ENCODE data around the gene MAN2B2.
A peak's percentile ranks its signal among the peaks of the same experiment; 100 is the strongest.

Gene MAN2B2

GRCh38 chr4:6561706-6562371 is 13.2 kb upstream of the MAN2B2 start:
- no peak for DNase-seq (ENCODE audit: low read depth, low spot score)
- no peak for TF ChIP-seq CTCF (IDR thresholded peaks at IDR 0.05; ENCODE audit: insufficient read depth, low read length, missing control alignments)
- H3K4me3 ChIP-seq (ENCODE audit: low read depth, low read length): no peak overlapping the region
- CTCF ChIA-PET: interaction anchor here (11.5 kb wide), 1 partner anchor 13 kb away, joined by 112 read pairs; no protein-coding TSS in a partner anchor
- POLR2A ChIA-PET: interaction anchor here (0.6 kb wide), 1 partner anchor 112 kb away, joined by 3 read pairs; a partner anchor contains a TSS

DNA sequence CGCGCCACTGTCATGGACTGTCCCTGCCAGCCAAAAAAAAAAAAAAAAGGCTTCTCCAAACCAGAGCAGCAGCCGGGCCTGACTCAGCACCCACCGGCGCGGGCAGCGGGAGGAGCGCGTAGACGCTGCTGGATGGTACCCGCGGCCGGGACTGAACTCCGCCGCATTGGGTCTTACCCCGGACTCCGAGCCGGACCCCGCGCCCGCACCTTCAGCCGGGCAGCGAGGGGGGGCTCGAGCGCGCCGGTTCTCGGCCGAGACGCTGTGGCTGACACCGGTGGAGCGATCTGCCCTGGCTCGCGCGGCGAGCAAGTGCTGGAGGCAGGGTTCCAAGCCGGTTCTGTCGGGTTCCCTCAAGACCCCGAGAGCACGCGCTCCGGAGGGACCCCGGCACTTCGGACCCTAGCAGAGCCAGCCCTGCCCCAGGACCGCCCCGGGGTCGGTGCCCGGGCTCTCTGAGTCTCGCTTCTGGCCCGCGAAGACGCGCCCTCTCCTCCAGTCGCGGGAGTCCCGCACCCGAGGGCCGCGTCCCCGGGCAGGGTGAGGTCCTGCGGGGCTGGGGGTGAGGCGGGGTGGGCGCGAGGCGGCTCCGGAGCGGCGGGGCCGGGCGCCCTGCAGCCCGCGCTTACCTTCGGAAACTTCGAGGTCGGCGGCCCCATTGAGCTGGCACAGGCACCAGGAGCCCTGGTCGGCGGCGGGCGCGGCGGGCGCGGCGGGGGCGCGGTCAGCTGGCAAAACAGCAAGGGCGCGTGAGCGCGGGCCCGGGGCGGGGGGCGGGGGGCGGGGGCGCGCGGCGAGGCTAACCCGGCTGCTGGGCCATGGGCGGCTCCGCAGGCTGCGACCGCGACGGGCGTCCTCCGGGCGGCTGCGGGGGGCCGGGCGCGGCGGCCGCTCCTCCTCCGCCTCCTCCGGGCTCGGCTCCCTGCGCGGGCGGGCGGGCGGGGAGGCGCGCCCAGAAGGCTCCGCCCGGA is 11.8 kb upstream of the MAN2B2 start:
- ChIA-PET CTCF (interaction anchor here (0.6 to 11.5 kb wide), 2 partner anchors 9 to 15 kb away, joined by 3 to 112 read pairs; no protein-coding TSS in a partner anchor), POLR2A (no interaction called here)
- no peak for DNase-seq (ENCODE audit: low read depth, low spot score)
- peak overlapping the region; percentile 18 for H3K4me3 ChIP-seq (ENCODE audit: low read depth, low read length)
- no peak for TF ChIP-seq CTCF (IDR thresholded peaks at IDR 0.05; ENCODE audit: insufficient read depth, low read length, missing control alignments)

DNA sequence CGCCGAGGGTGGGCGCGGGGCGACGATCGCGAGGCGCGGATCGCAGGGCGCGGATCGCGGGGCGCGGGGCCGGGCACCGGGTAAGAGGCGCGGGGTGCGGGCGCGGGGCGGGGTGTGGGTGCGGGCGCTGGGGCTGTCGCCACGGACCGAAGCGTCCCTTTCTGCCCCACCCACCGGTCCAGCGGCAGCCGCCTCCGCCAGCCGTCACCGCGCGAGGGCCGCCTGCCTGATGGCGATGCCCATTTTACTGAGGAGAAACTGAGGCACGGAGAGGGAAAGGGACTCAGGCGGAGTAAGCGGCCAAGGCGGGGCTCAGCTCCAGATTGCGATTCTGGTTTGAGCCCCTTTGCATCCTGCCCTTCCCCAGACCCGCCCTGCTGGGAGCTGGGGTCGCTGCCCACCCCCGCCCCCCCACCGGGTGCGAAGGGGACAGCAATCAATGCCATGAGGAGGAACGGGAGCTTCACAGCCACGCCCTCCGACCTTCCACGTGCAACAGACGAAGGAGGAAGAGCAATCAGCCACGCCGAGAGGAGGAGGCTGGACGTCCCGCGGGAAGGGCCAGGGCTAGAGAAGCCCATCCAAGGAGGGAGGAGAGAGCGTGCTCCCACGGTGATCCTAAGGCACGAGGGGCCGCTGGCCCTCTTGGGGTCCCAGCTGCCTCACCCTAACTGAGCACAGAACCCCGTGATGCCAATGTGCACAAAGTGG is 10.9 kb upstream of the MAN2B2 start:
- H3K4me3 ChIP-seq (ENCODE audit: low read depth, low read length): peak overlapping the region; percentile 18
- CTCF ChIA-PET: interaction anchor here (11.5 kb wide), 1 partner anchor 15 kb away, joined by 112 read pairs; no protein-coding TSS in a partner anchor
- POLR2A ChIA-PET: no interaction called here
- DNase-seq (ENCODE audit: low read depth, low spot score): no peak
- no peak for TF ChIP-seq CTCF (IDR thresholded peaks at IDR 0.05; ENCODE audit: insufficient read depth, low read length, missing control alignments)

GRCh38 chr4:6565691-6566390 is 9.1 kb upstream of the MAN2B2 start:
- POLR2A ChIA-PET: no interaction called here
- H3K4me3 ChIP-seq (ENCODE audit: low read depth, low read length): no peak overlapping the region
- DNase-seq (ENCODE audit: low read depth, low spot score): no peak
- CTCF ChIA-PET: interaction anchor here (0.9 to 11.5 kb wide), 2 partner anchors 9 to 17 kb away, joined by 3 to 112 read pairs; no protein-coding TSS in a partner anchor
- no peak for TF ChIP-seq CTCF (IDR thresholded peaks at IDR 0.05; ENCODE audit: insufficient read depth, low read length, missing control alignments)

GRCh38 chr4:6566391-6567190 is 8.4 kb upstream of the MAN2B2 start:
- TF ChIP-seq CTCF (IDR thresholded peaks at IDR 0.05; ENCODE audit: insufficient read depth, low read length, missing control alignments): no peak
- H3K4me3 ChIP-seq (ENCODE audit: low read depth, low read length): no peak overlapping the region
- ChIA-PET CTCF (interaction anchor here (0.9 to 11.5 kb wide), 2 partner anchors 10 to 18 kb away, joined by 3 to 112 read pairs; no protein-coding TSS in a partner anchor), POLR2A (no interaction called here)
- no peak for DNase-seq (ENCODE audit: low read depth, low spot score)

All from AG04449 (cell line).